Stomach (tissue), 9 donors: ENCODE results near the gene SLC43A1. TPM values are rescaled to one million over a fixed set of nuclear protein-coding genes. Genes with fewer than 3 reads are reported as not detected.

ENCODE experiments used
- DNase-seq, 2 donors: peaks; one replicate each; pipeline versions ENCODE4 v3.0.0 to v3.0.0-alpha.2; 2013 to 2019
- H3K27ac ChIP-seq, 5 donors: fragments of 200-600 bp in 4 of 5; sonication (generic) in 4 of 5; one replicate each; pipeline ENCODE4 v1.5.1; 2013 to 2019; ENCODE audit warnings: mild to moderate bottlenecking in 1 of 5, moderate library complexity in 1 of 5
- H3K27me3 ChIP-seq, 3 donors: fragments of 200-600 bp; sonication (generic); one replicate each; pipeline ENCODE4 v1.5.1; 2017 to 2019; ENCODE audit warnings: mixed run types in 1 of 3
- H3K36me3 ChIP-seq, 4 donors: fragments of 200-600 bp; sonication (generic); 1 replicate in 3 of 4; 2 replicates in 1 of 4; pipeline ENCODE4 v1.5.1; 2016 to 2019
- H3K4me1 ChIP-seq, 4 donors: fragments of 200-600 bp; sonication (generic); one replicate each; pipeline ENCODE4 v1.5.1; 2016 to 2019
- H3K4me3 ChIP-seq, 4 donors: fragments of 200-600 bp; sonication (generic) in 3 of 4; one replicate each; pipeline ENCODE4 v1.5.1; 2016 to 2019; ENCODE audit warnings: mild to moderate bottlenecking in 1 of 4
- H3K9me3 ChIP-seq, 4 donors: fragments of 200-600 bp; sonication (generic); one replicate each; pipeline ENCODE4 v1.5.1; 2016 to 2019
- POLR2A ChIP-seq, 4 donors: fragments of 450-650 bp; IDR thresholded peaks; one replicate each; pipeline ENCODE4 v1.6.1; 2016; ENCODE audit warnings: antibody characterized with exemption in 4 of 4, control low read depth in 2 of 4, mild to moderate bottlenecking in 1 of 4, moderate library complexity in 1 of 4
- POLR2AphosphoS5 ChIP-seq, 3 donors: sonication (generic); formaldehyde crosslinking; IDR thresholded peaks; one replicate each; pipeline ENCODE4 v1.6.1; 2016; ENCODE audit warnings: antibody characterized with exemption in 3 of 3
- WGBS, 5 donors: extraction: QIAGEN DNeasy Blood & Tissue Kit in 3 of 5; methylation state at CpG; one replicate each; pipeline versions ENCODE4 v1.1.5 to v1.1.7; 2013 to 2018; 5-methylcytosine and 5-hydroxymethylcytosine counted together
- intact Hi-C: fragments of 100-400 bp; cut with DNase I; formaldehyde crosslinking; loops from one replicate; pipeline ENCODE4 v1.15.1; 2023; ENCODE audit warnings: low total_unique reads
- polyA plus RNA-seq, 3 donors: library from polyadenylated mRNA; stranded (reverse); fragments of 200-250 nt; gene quantifications; one replicate each; pipeline ENCODE4 v1.2.3, GENCODE V29; 2013
- small RNA-seq, 4 donors: library from RNA; depleted of rRNA; stranded (forward); fragments of <200 nt; gene quantifications; one replicate each; pipeline ENCODE3, GENCODE V24; 2016
- total RNA-seq, 5 donors: library from RNA; depleted of rRNA; stranded (reverse); fragments of >200 nt; gene quantifications; one replicate each; pipeline versions ENCODE4 v1.1.0 to v1.2.3, GENCODE V29; 2014 to 2016
- donor health status: healthy with polysubstance abuse.
- donor health status: Bipolar disorder and iron deficiency.
- donor health status: healthy.

The SLC43A1 gene
- total and polyA plus RNA-seq, 8 donors: 10.5 to 38.4 (median 19.1) TPM

- peak in 1 of 2 donors; percentile 38 for DNase-seq
- Histone ChIP-seq H3K9me3 (no peaks in the 10 kb centered on the region), H3K27ac (peak overlapping the region in 2 of 5 donors; percentile 25 to 45), H3K36me3 (no peaks in the 10 kb centered on the region), H3K4me1 (peaks cover 4 to 28% (median 15%) of the 10 kb centered on the region in 4 donors), H3K27me3 (no peaks in the 10 kb centered on the region), H3K4me3 (no peak overlapping the region)
- TF ChIP-seq POLR2AphosphoS5 (IDR thresholded peaks at IDR 0.05) (peak; percentile 67 to 89 (median 74)), POLR2A (IDR thresholded peaks at IDR 0.05) (no peak)
- 67 to 71% (median 68%) methylated on average over 15 of the region's 15 CpGs for WGBS, 5 donors
- intact Hi-C loops: no loop called here
Observed at GRCh38 chr11:57434640-57435546, 80.6 kb downstream of the SLC43A1 start.

Small RNA genes lying within 50 kb of the gene (small RNA-seq; reads per million reads assigned to genes)
- gene RN7SL605P (0 reads per million in 4 donors), gene RNA5SP341 (0 reads per million in 4 donors)

Other genes with a start within 250 kb of the SLC43A1 start
- gene TNKS1BP1, start 190.8 kb downstream of the SLC43A1 start, total RNA-seq: 100 to 1,000 TPM in 3 of 5 donors, 10 to 100 TPM in 2; 59.4 to 238 (median 126) TPM
- 100 to 1,000 TPM in 2 of 3 donors, 10 to 100 TPM in 1; 84.9 to 136 (median 111) TPM for gene TNKS1BP1, start 190.8 kb downstream of the SLC43A1 start, polyA plus RNA-seq
- gene SSRP1, start 179.8 kb downstream of the SLC43A1 start, total RNA-seq: 10 to 100 TPM; 15.8 to 62.9 (median 41.9) TPM
- 10 to 100 TPM; 43.5 to 58.8 (median 50.6) TPM for gene SSRP1, start 179.8 kb downstream of the SLC43A1 start, polyA plus RNA-seq
- 1 to 10 TPM in 1 of 5 donors, under 1 TPM in 1, not detected in 3; 0.18 to 1.7 TPM for gene P2RX3, start 177.3 kb downstream of the SLC43A1 start, total RNA-seq
- not detected for gene P2RX3, start 177.3 kb downstream of the SLC43A1 start, polyA plus RNA-seq
- not detected for gene PRG3, start 134.6 kb downstream of the SLC43A1 start, total RNA-seq
- not detected for gene PRG3, start 134.6 kb downstream of the SLC43A1 start, polyA plus RNA-seq
- under 1 TPM in 1 of 5 donors, not detected in 4; 0.73 TPM for gene PRG2, start 125.1 kb downstream of the SLC43A1 start, total RNA-seq
- gene PRG2, start 125.1 kb downstream of the SLC43A1 start, polyA plus RNA-seq: under 1 TPM in 1 of 3 donors, not detected in 2; 0.25 TPM
- 10 to 100 TPM in 3 of 5 donors, 1 to 10 TPM in 2; 1.2 to 81.7 (median 10.5) TPM for gene SLC43A3, start 88.6 kb downstream of the SLC43A1 start, total RNA-seq
- 10 to 100 TPM; 10.2 to 22.8 (median 15.0) TPM for gene SLC43A3, start 88.6 kb downstream of the SLC43A1 start, polyA plus RNA-seq
- 1 to 10 TPM in 2 of 5 donors, not detected in 3; 3.9 to 8.1 TPM for gene RTN4RL2, start 55.2 kb downstream of the SLC43A1 start, total RNA-seq
- under 1 TPM; 0.75 to 0.78 (median 0.76) TPM for gene RTN4RL2, start 55.2 kb downstream of the SLC43A1 start, polyA plus RNA-seq
- 10 to 100 TPM in 3 of 5 donors, 1 to 10 TPM in 2; 1.7 to 51.3 (median 31.3) TPM for gene TIMM10, start 15.1 kb upstream of the SLC43A1 start, total RNA-seq
- gene TIMM10, start 15.1 kb upstream of the SLC43A1 start, polyA plus RNA-seq: 10 to 100 TPM; 66.7 to 79.6 (median 73.7) TPM
- gene SMTNL1, start 21.9 kb upstream of the SLC43A1 start, total RNA-seq: not detected
- gene SMTNL1, start 21.9 kb upstream of the SLC43A1 start, polyA plus RNA-seq: not detected
- gene UBE2L6, start 52.0 kb upstream of the SLC43A1 start, total RNA-seq: 10 to 100 TPM in 4 of 5 donors, 1 to 10 TPM in 1; 2.2 to 57.8 (median 21.3) TPM
- 10 to 100 TPM; 47.3 to 73.0 (median 71.4) TPM for gene UBE2L6, start 52.0 kb upstream of the SLC43A1 start, polyA plus RNA-seq
- 100 to 1,000 TPM in 4 of 5 donors, 10 to 100 TPM in 1; 17.4 to 247 (median 153) TPM for gene SERPING1, start 82.0 kb upstream of the SLC43A1 start, total RNA-seq
- 100 to 1,000 TPM in 2 of 3 donors, 10 to 100 TPM in 1; 84.4 to 212 (median 111) TPM for gene SERPING1, start 82.0 kb upstream of the SLC43A1 start, polyA plus RNA-seq
- 1 to 10 TPM in 1 of 5 donors, under 1 TPM in 1, not detected in 3; 0.29 to 1.5 TPM for gene YPEL4, start 134.2 kb upstream of the SLC43A1 start, total RNA-seq
- 1 to 10 TPM in 1 of 3 donors, under 1 TPM in 2; 0.62 to 3.2 (median 0.68) TPM for gene YPEL4, start 134.2 kb upstream of the SLC43A1 start, polyA plus RNA-seq
- gene CLP1, start 142.1 kb upstream of the SLC43A1 start, total RNA-seq: 10 to 100 TPM in 3 of 5 donors, 1 to 10 TPM in 1, not detected in 1; 2.7 to 14.0 (median 11.2) TPM
- 10 to 100 TPM in 1 of 3 donors, 1 to 10 TPM in 2; 7.1 to 14.7 (median 9.2) TPM for gene CLP1, start 142.1 kb upstream of the SLC43A1 start, polyA plus RNA-seq
- gene ZDHHC5, start 152.4 kb upstream of the SLC43A1 start, total RNA-seq: 10 to 100 TPM; 21.0 to 72.8 (median 39.8) TPM
- 10 to 100 TPM; 11.2 to 21.9 (median 14.3) TPM for gene ZDHHC5, start 152.4 kb upstream of the SLC43A1 start, polyA plus RNA-seq
- gene MED19, start 196.5 kb upstream of the SLC43A1 start, total RNA-seq: 10 to 100 TPM in 3 of 5 donors, 1 to 10 TPM in 1, not detected in 1; 4.4 to 31.7 (median 18.8) TPM
- 10 to 100 TPM; 14.2 to 23.2 (median 16.8) TPM for gene MED19, start 196.5 kb upstream of the SLC43A1 start, polyA plus RNA-seq
- 10 to 100 TPM; 20.1 to 72.3 (median 38.1) TPM for gene TMX2, start 196.9 kb upstream of the SLC43A1 start, total RNA-seq
- 10 to 100 TPM; 34.5 to 57.6 (median 35.2) TPM for gene TMX2, start 196.9 kb upstream of the SLC43A1 start, polyA plus RNA-seq
- 100 to 1,000 TPM in 4 of 5 donors, 10 to 100 TPM in 1; 33.8 to 234 (median 152) TPM for gene SELENOH, start 225.8 kb upstream of the SLC43A1 start, total RNA-seq
- gene SELENOH, start 225.8 kb upstream of the SLC43A1 start, polyA plus RNA-seq: 100 to 1,000 TPM; 158 to 194 (median 183) TPM
- gene BTBD18, start 236.1 kb upstream of the SLC43A1 start, total RNA-seq: not detected
- gene BTBD18, start 236.1 kb upstream of the SLC43A1 start, polyA plus RNA-seq: not detected
- gene CTNND1, start 246.1 kb upstream of the SLC43A1 start, total RNA-seq: 100 to 1,000 TPM; 110 to 447 (median 215) TPM
- gene CTNND1, start 246.1 kb upstream of the SLC43A1 start, polyA plus RNA-seq: 10 to 100 TPM; 45.1 to 98.5 (median 61.3) TPM